Upper lobe of right lung (tissue), 1 donor: ENCODE measurements around the gene GHRHR. TPM values are rescaled to one million over a fixed set of nuclear protein-coding genes. Genes with fewer than 3 reads are reported as not detected.

ENCODE experiments used
- ATAC-seq: fragments of 200-7000 bp; cut with Tn5 transposase; one replicate; pipeline ENCODE4 v1.9.1; 2020; ENCODE audit warnings: mild to moderate bottlenecking, moderate library complexity
- DNase-seq: peaks from one replicate; pipeline ENCODE4 v3.0.0-alpha.2; 2020
- H3K27ac ChIP-seq: fragments of 200-600 bp; one replicate; pipeline ENCODE4 v1.8.0; 2022
- H3K27me3 ChIP-seq: fragments of 200-600 bp; one replicate; pipeline ENCODE4 v1.8.0; 2022; ENCODE audit warnings: mild to moderate bottlenecking
- H3K36me3 ChIP-seq: fragments of 200-600 bp; one replicate; pipeline ENCODE4 v1.8.0; 2022
- H3K4me1 ChIP-seq: fragments of 200-600 bp; one replicate; pipeline ENCODE4 v1.8.0; 2022
- H3K4me3 ChIP-seq: fragments of 200-600 bp; one replicate; pipeline ENCODE4 v1.8.0; 2022; ENCODE audit warnings: mild to moderate bottlenecking
- H3K9me3 ChIP-seq: fragments of 200-600 bp; one replicate; pipeline ENCODE4 v1.8.0; 2022
- CTCF ChIP-seq: fragments of 200-600 bp; IDR thresholded peaks from one replicate; pipeline ENCODE4 v1.8.0; 2022; ENCODE audit warnings: antibody characterized with exemption
- intact Hi-C: fragments of 100-400 bp; cut with DNase I; formaldehyde crosslinking; loops from one replicate; pipeline ENCODE4 v1.11.0; 2022
- total RNA-seq: library from RNA; stranded (reverse); fragmentation: NEBNext Ultra II Directional; extraction: Animal tissue kit (Norgen Biotek cat#: 25700); gene quantifications from one replicate; pipeline ENCODE4 v1.2.1, GENCODE V29; 2021
- donor health status: DM: no; HTN: yes; CAD: no; lungs with severe emphysema.

The GHRHR gene
- total RNA-seq, 1 donor from 2014 or later = not detected

- ATAC-seq (no peak), DNase-seq (no peak)
- H3K27ac ChIP-seq = no peak overlapping the region
- peaks cover 3% of the 10 kb centered on the region for H3K4me1 ChIP-seq
- H3K4me3 ChIP-seq = no peak overlapping the region
- no peaks in the 10 kb centered on the region for H3K27me3 ChIP-seq
- H3K36me3 ChIP-seq = no peaks in the 10 kb centered on the region
- intact Hi-C loops = no loop called here
- no peaks in the 10 kb centered on the region for H3K9me3 ChIP-seq
- TF ChIP-seq CTCF = no peak
Measured at GRCh38 chr7:30932562-30932961, 31.2 kb upstream of the GHRHR start.

- DNase-seq (peak; percentile 53), ATAC-seq (no peak)
- H3K27ac ChIP-seq = no peak overlapping the region
- no peaks in the 10 kb centered on the region for H3K27me3 ChIP-seq
- H3K36me3 ChIP-seq = no peaks in the 10 kb centered on the region
- H3K4me1 ChIP-seq = peaks cover 4% of the 10 kb centered on the region
- TF ChIP-seq CTCF = no peak
- intact Hi-C loops = no loop called here
- no peak overlapping the region for H3K4me3 ChIP-seq
- no peaks in the 10 kb centered on the region for H3K9me3 ChIP-seq
Measured at GRCh38 chr7:30933124-30933974, 30.4 kb upstream of the GHRHR start.

GRCh38 chr7:30934225-30934624 is 29.5 kb upstream of the GHRHR start:
- peak; percentile 31 for DNase-seq
- no peaks in the 10 kb centered on the region for H3K36me3 ChIP-seq
- peaks cover 10% of the 10 kb centered on the region for H3K4me1 ChIP-seq
- H3K4me3 ChIP-seq = no peak overlapping the region
- ATAC-seq = no peak
- TF ChIP-seq CTCF = no peak
- intact Hi-C loops = no loop called here
- H3K27me3 ChIP-seq = no peaks in the 10 kb centered on the region
- no peaks in the 10 kb centered on the region for H3K9me3 ChIP-seq
- H3K27ac ChIP-seq = no peak overlapping the region

GRCh38 chr7:30934732-30935568 is 28.8 kb upstream of the GHRHR start:
- H3K9me3 ChIP-seq = no peaks in the 10 kb centered on the region
- TF ChIP-seq CTCF = no peak
- H3K27me3 ChIP-seq = no peaks in the 10 kb centered on the region
- peak; percentile 12 for ATAC-seq
- intact Hi-C loops = no loop called here
- H3K4me1 ChIP-seq = peaks cover 10% of the 10 kb centered on the region
- H3K36me3 ChIP-seq = no peaks in the 10 kb centered on the region
- no peak overlapping the region for H3K4me3 ChIP-seq
- no peak for DNase-seq
- peak overlapping the region; percentile 11 for H3K27ac ChIP-seq

- Histone ChIP-seq H3K4me1 (peaks cover 10% of the 10 kb centered on the region), H3K4me3 (no peak overlapping the region), H3K9me3 (no peaks in the 10 kb centered on the region), H3K36me3 (no peaks in the 10 kb centered on the region), H3K27ac (no peak overlapping the region), H3K27me3 (no peaks in the 10 kb centered on the region)
- no peak for TF ChIP-seq CTCF
- ATAC-seq (no peak), DNase-seq (no peak)
- intact Hi-C loops = no loop called here
Measured at GRCh38 chr7:30935569-30935877, 28.2 kb upstream of the GHRHR start.
